Sigmoid colon (tissue), 3 donors: ENCODE data around the gene CHMP1A.

Experiments
- POLR2A ChIP-seq, 2 donors: fragments of 450-650 bp; IDR thresholded peaks; one replicate each; pipeline ENCODE4 v1.6.1; 2016; ENCODE audit warnings: antibody characterized with exemption in 2 of 2, mild to moderate bottlenecking in 2 of 2, moderate library complexity in 2 of 2
- TF ChIP-seq, protein P1 (sequence below), 4 experiments: fragments of 450-650 bp in 3 of 4; fragments of 200-600 bp in 1 of 4; IDR thresholded peaks; one replicate each; pipeline ENCODE4 v1.5.1; 2016 to 2019; ENCODE audit warnings: antibody characterized with exemption in 4 of 4, mild to moderate bottlenecking in 3 of 4, moderate library complexity in 2 of 4

DNA sequence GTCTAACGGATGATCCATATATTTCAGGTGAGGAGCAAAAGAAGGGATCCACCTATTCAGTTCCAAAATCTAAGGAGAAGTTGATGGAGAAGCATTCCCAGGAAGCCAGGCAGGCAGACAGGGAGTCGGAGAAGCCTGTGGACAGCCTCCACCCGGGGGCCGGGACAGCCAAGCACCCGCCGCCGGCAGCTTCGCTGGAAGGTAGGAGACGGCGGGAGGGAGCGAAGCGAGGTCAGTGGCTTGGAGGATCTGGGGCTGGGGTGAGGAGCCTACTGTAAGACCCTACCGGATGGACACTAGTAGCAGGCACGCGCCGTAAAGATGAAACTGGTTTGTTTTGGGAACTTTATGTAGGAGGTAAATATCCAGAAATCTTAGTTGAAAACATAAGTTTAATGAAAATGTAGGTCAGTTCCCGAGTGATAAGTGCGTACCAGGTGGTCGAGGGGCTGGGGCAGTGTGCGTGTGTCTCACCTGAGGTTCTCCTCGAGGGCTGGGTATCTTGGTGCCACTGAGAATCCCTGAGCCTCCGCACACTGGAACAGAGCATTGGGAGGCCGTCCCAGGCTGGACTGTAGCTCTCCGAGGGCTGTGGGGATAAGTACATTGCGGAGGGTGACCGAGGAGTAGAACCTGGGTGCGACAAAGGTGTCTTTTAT lies 842 bp upstream of the CHMP1A start:
- TF ChIP-seq, protein P1, sequence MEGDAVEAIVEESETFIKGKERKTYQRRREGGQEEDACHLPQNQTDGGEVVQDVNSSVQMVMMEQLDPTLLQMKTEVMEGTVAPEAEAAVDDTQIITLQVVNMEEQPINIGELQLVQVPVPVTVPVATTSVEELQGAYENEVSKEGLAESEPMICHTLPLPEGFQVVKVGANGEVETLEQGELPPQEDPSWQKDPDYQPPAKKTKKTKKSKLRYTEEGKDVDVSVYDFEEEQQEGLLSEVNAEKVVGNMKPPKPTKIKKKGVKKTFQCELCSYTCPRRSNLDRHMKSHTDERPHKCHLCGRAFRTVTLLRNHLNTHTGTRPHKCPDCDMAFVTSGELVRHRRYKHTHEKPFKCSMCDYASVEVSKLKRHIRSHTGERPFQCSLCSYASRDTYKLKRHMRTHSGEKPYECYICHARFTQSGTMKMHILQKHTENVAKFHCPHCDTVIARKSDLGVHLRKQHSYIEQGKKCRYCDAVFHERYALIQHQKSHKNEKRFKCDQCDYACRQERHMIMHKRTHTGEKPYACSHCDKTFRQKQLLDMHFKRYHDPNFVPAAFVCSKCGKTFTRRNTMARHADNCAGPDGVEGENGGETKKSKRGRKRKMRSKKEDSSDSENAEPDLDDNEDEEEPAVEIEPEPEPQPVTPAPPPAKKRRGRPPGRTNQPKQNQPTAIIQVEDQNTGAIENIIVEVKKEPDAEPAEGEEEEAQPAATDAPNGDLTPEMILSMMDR (IDR thresholded peaks at IDR 0.05): no peak
- no peak for TF ChIP-seq POLR2A (IDR thresholded peaks at IDR 0.05)
